ENCODE results near the gene GSS. TPM values are rescaled to one million over a fixed set of nuclear protein-coding genes. Genes with fewer than 3 reads are reported as not detected.

Gene GSS
- total and polyA plus RNA-seq, 2 of the 8 experiments (the other 6 are each of a cell fraction or from before 2014, with no cell fraction given): 34.6 to 43.2 TPM

DNA sequence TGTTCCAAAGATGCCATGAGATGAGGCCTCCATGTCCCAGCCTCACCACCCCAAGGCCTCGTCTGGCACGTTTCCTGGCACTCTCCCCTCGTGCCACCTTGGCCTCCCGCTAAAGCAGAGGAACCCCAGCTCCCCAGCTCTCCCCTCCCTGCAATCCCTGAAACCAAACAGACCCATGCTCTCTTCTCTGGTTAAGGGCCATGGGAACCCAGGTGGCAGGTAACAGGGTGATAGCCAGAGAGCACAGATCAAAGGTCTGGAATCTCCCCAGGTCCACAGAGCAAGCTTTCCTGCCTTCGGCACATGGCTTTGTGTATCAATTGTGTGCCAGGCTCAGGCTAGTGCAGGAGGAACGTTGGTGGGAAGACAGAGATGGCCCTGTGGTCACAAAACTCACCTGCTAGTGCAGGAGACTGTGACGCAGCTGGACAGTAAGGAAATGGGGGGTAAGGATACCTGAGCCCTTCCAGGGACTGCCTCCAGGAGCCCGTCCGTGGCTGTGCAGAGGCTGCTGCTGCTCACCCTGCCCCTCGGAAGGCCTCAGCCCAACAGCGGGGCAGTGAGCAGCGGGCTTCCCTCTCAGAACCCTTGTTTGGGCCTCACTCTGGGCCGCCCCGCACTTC is 39.0 kb upstream of the GSS start (continued):
- TF ChIP-seq SIRT6 (IDR thresholded peaks at IDR 0.05; ENCODE audit: low read length) (no peak), SIX5 (IDR thresholded peaks at IDR 0.05; ENCODE audit: low read depth, low read length) (no peak)
- TF ChIP-seq, protein P1, sequence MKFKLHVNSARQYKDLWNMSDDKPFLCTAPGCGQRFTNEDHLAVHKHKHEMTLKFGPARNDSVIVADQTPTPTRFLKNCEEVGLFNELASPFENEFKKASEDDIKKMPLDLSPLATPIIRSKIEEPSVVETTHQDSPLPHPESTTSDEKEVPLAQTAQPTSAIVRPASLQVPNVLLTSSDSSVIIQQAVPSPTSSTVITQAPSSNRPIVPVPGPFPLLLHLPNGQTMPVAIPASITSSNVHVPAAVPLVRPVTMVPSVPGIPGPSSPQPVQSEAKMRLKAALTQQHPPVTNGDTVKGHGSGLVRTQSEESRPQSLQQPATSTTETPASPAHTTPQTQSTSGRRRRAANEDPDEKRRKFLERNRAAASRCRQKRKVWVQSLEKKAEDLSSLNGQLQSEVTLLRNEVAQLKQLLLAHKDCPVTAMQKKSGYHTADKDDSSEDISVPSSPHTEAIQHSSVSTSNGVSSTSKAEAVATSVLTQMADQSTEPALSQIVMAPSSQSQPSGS (IDR thresholded peaks at IDR 0.05; ENCODE audit: low read length): no peak

All from H1 (cell line).